NAMALWA (cell line): ENCODE measurements around the gene PNKP.

ENCODE experiments used
- DNase-seq: peaks from one replicate; pipeline ENCODE4 v3.0.0-alpha.2; 2015; ENCODE audit warnings: low spot score

Gene PNKP

GRCh38 chr19:49866933-49867782 lies at the start of gene PNKP:
Gene PNKP (minus strand): TSS chr19:49867576. CDS start chr19:49867204, 372 bp downstream.
- peak; percentile 92 for DNase-seq

DNA sequence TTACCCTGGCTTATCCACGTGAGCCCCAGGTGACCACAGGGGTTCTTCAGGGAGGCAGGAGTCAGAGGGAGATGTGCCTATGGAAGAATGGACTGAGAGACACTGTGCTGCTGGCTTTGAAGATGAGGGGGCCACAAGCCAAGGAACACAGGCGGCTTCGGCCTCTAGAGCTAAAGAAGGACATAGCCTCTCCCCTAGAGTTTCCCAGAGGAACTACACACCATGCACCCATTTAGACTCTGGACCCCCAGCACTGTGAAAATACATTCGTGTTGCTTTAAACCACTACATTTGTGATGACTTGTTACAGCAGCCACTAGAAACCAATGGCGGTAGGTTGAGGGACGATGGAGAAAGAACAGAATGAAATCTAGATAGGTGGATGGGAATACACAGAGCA lies 47.9 kb upstream of the PNKP start:
- no peak for DNase-seq

DNA sequence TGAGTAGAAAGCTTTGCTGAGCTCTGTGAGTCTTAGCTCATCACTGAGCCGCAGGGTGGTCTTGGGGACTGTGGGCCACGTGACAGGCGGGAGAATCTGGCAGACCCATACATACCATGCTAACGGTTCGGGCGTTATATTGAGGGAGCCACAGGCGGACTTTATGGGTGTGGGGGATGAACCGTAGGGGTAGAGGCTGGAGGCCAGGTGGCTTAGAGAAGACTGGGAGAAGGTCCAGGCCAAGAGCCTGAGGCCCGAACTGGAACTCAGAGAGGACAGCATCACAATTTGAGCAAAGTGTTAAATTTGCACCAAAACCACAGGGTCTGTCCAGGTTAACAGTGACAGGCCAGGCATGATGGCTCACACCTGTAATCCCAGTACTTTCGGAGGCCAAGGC lies 46.3 kb upstream of the PNKP start:
- no peak for DNase-seq

GRCh38 chr19:49912965-49913685 lies 45.7 kb upstream of the PNKP start:
- no peak for DNase-seq

- no peak for DNase-seq
Measured at GRCh38 chr19:49911381-49912145, 44.2 kb upstream of the PNKP start.

DNA sequence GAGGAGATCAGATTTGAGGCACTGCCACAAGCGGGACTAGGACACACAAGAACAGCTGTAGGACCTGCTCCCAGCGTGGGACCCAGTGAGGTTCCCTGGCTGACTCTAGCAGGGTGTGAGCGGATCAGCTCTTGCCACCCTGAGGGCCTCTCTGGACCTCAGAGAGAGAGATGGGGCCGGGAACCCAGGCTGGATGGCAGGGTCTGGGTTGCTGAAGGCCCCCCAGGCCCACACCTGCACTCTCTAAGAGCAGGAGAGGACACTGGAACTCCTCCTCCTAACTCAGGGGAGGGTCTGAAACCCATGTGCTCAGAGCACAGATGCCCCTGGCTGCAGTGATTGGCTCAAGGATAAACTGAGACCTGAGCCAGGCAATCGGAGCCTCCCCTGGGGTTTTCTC lies 42.8 kb upstream of the PNKP start:
- no peak for DNase-seq

- no peak for DNase-seq
Measured at GRCh38 chr19:49908480-49909420, 41.4 kb upstream of the PNKP start.

DNA sequence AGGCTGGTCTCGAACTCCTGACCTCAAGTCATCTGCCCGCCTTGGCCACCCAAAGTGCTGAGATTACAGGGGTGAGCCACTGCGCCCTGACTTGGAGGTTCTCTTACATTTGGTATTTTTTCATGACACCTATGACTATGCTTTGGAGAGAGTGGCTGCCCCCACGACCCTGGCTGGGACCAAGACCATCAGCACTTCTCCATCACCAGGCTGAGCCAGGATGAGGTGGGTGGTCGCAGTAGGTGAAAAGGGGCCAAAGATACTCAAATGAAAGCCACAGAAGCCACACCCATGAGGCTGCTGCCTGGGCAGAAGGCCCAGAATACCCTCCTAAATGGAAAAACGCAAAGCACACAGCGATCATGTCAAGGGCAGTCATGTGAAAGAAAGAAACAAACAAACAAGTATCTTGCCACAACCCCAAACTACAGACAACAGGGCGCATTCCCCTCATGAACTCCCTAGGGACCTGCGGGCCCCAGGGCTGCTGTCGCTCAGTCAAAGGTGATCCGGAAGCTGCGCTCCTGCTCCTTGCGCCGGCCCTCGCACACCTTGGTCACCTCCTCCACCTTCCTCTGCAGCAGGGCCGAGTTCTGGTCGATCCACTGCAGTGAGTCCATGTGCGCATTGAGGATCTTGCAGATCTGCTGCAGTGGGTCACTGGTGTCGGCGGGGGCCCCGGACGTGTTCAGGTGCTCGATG lies 40.5 kb upstream of the PNKP start:
- DNase-seq = no peak

- no peak for DNase-seq
Measured at GRCh38 chr19:49906879-49907564, 39.6 kb upstream of the PNKP start.

DNA sequence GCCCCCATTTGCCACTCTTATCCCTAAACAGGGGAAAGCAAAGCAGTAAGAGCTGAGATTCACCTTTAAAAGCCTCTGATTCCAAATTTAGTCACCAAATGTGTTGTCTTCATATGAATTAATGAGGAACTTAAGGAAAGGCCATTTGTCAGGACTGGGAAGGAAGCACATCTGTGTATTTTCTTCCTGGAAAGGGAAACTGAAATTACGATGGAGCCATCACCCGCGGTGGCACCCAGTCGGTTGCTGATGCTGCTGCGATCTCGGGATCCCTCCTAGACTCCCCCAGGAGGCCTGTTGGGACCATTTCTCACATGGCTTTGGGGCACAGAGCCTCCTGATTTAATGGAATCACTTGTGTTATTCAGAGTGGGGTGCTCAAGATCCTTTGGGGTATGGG lies 36.8 kb upstream of the PNKP start:
- DNase-seq = no peak

GRCh38 chr19:49896863-49897621 lies 29.7 kb upstream of the PNKP start, which contains the start of gene IL4I1:
Gene IL4I1 (minus strand): TSS chr19:49896887. CDS start chr19:49896160, 727 bp downstream.
- peak; percentile 79 for DNase-seq

DNA sequence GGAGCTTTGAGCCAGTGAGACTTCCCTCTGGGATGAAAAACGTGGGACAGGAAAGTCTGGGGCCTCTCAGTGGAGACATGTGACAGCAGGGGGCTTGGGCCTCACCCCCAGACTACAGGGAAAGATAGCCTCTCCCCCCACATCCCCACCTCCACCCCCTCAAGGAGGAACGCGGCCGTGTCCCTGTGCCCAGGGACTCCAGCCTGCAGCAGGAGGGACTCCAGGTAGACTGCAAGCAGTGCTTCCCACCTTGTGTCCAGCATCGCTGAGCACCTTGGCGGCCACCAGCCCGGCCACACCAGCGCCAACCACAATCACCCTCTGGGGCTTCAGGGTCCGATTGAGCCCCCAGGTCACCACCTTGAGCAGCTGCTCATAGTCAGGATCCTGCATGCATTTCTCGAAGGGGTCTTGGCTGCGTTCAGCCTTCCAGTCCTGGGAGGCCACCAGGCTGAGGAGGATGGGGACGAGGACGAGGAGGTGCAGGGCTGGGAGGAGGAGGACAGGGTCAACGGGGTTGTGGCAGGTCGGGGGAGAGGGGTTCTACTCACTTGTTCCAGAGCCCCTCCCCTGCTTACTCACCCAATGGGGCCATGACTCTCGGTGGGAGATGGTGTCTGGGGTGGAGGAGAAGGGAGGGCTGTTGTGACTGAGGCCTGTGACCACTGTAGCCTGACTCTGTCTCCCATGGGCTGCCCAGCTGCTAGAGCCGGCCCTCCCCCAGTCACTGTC lies 28.4 kb upstream of the PNKP start:
- DNase-seq = no peak

GRCh38 chr19:49894879-49895565 lies 27.6 kb upstream of the PNKP start:
- DNase-seq = no peak

DNA sequence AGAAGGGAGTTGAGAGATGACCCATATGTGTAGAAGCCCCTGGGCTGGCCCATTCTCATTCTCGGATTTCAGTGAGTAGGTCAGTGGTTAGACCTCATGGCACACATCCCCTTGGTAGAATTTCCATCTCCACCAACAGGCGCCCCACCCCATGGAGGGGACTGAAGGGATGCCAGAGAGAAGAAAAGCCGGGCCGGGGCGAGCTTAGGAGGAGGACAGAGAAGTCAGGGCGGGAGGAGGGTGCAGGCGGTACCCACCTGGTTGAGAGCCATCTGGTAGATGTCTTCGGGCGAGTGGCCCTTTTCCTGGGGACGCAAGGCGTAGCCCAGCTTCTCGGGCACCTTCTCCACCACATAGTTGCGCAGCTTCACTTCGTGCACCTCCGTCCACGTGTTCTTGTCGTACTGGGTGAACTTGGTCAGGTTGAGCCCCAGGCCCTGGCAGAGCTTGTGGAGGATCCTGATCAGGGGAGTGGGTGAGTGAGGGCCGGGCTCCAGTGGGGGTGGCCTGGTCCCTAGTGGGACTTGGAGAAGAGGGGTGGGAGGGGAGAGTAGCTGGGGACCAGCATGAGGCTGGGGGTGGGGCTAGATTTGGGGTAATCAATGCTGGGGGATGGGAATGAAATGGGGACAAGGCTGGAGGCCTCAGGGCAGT lies 26.8 kb upstream of the PNKP start:
- no peak for DNase-seq

DNA sequence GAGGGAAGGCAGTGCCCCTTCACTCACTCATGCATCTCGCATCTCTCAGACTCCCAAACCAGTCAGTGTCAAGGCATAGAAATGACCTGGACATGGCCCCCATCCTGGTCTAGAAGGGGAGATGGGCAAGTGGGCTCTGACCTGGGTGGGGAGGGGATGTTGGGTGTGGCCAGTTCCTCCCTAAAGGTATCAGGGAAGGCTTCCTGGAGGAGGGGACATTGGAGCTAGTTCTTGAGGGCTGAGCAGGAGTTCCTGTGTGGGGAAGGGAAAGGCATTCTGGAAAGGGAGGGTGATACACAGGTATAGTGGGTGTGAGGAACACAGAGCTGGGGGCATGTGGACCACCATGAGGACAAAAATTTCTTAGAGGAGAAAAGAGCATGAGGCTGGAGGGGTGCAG lies 25.3 kb upstream of the PNKP start:
- no peak for DNase-seq

DNA sequence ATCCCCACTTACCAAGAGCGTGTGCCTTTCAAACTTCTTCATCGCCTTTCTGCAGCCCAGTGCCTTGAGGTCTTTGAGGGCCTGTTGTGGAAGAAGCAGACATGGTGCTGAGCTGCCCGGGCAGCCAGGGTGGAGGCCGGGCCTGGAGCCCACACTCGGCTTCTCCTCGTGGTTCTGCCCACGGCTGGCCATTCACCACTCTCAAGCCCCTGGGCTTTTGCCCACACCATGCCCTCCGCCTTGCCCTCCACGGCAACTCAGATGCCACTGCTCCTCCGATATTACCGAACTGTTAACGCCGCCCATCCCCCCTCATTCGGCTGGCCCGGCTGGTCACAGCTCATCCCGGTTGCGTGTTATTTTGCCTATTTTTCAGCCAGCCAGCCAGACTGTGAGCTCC lies 24.0 kb upstream of the PNKP start:
- DNase-seq = no peak
